Bronchial epithelial cell (primary cell): ENCODE measurements around the gene FASLG. TPM values are rescaled to one million over a fixed set of nuclear protein-coding genes. Genes with fewer than 3 reads are reported as not detected.
"Not testable (repeated sequence)": the region's sequence is repeated elsewhere in the genome, so short reads cannot be mapped to it uniquely, and the experiment has no call there.

Experiments used
- DNase-seq: peaks from one replicate; pipeline ENCODE4 v3.0.0-alpha.2; 2010; ENCODE audit warnings: low read depth
- FAIRE-seq: peaks from 2 replicates; lab custom pipeline; 2011; peaks lifted over from hg19 to GRCh38; lab: Jason Lieb, UNC
- H3K27me3 ChIP-seq: 2 replicates; pipeline ENCODE4 v1.5.1; 2011; ENCODE audit warnings: low read length; ENCODE audit not compliant: control insufficient read depth, insufficient read depth
- H3K36me3 ChIP-seq: 2 replicates; pipeline ENCODE4 v1.5.1; 2011; ENCODE audit warnings: low read length; ENCODE audit not compliant: control insufficient read depth, insufficient read depth
- H3K4me3 ChIP-seq: 2 replicates; pipeline ENCODE4 v1.5.1; 2011; ENCODE audit warnings: mild to moderate bottlenecking, low read depth, low read length, control low read depth
- total RNA-seq: library from RNA; depleted of rRNA; stranded (reverse); fragments of >200 nt; gene quantifications from 2 replicates; pipeline ENCODE4 v1.2.1, GENCODE V29; 2014
- TF ChIP-seq, protein P1 (sequence below): IDR thresholded peaks from 2 replicates; pipeline ENCODE4 v1.5.1; 2011; ENCODE audit warnings: mild to moderate bottlenecking, moderate library complexity, low read length, control low read depth, inconsistent platforms; ENCODE audit not compliant: insufficient read depth, severe bottlenecking

Gene FASLG
- total RNA-seq, 1 donor from 2014 or later, result not detected

DNA sequence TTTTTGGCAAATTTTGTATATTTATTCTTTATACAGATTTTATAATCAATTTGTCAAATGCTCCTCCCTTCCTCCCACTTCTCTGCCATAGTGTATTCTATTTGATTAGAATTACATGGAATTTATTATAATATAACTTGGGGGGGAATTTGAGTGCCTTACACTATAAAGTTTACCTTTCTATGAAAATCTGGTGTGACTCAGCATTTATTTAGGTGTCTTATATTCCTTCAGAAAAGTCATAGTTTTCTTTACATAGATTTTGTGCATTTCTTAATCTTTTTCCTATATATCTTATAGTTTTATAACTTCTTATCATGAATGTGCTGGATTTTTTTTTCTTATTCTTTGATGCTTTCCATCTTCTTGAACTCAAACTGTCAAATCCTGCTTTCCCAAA lies 21.3 kb downstream of the FASLG start:
- Histone ChIP-seq H3K36me3 (no peaks in the 10 kb centered on the region), H3K27me3 (no peaks in the 10 kb centered on the region), H3K4me3 (no peak overlapping the region)
- DNase-seq (no peak), FAIRE-seq (no peak)
- TF ChIP-seq, protein P1, sequence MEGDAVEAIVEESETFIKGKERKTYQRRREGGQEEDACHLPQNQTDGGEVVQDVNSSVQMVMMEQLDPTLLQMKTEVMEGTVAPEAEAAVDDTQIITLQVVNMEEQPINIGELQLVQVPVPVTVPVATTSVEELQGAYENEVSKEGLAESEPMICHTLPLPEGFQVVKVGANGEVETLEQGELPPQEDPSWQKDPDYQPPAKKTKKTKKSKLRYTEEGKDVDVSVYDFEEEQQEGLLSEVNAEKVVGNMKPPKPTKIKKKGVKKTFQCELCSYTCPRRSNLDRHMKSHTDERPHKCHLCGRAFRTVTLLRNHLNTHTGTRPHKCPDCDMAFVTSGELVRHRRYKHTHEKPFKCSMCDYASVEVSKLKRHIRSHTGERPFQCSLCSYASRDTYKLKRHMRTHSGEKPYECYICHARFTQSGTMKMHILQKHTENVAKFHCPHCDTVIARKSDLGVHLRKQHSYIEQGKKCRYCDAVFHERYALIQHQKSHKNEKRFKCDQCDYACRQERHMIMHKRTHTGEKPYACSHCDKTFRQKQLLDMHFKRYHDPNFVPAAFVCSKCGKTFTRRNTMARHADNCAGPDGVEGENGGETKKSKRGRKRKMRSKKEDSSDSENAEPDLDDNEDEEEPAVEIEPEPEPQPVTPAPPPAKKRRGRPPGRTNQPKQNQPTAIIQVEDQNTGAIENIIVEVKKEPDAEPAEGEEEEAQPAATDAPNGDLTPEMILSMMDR, result no peak

DNA sequence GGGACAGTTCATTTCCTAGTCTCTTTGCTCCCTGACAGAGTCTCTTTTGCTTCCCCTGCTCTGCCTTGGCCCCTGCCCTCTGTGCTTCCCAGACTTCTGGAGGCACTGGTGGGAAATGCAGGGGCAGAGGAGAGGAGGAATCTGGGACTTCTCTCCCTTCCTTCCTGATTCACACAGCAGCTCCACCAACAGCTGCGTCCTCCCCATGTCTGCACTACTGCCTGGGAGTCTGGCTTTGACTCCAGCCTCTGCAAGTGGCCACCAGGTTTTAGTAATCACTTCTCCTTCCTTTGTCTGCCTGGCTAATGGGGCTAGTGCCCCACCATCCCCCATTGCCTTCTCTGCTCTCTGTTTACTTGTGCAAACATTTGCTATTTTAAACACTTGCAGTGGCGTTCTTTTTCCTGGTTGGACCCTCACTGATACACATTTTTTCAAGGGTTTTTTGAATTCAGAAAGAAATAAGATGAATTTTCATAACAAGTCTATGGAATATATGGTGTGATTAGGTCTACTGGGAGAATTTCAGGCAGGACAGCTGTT lies 21.9 kb downstream of the FASLG start:
- H3K4me3 ChIP-seq, result no peak overlapping the region
- FAIRE-seq (no peak), DNase-seq (no peak)
- H3K27me3 ChIP-seq, result no peaks in the 10 kb centered on the region
- TF ChIP-seq, protein P1, result no peak
- H3K36me3 ChIP-seq, result no peaks in the 10 kb centered on the region

DNA sequence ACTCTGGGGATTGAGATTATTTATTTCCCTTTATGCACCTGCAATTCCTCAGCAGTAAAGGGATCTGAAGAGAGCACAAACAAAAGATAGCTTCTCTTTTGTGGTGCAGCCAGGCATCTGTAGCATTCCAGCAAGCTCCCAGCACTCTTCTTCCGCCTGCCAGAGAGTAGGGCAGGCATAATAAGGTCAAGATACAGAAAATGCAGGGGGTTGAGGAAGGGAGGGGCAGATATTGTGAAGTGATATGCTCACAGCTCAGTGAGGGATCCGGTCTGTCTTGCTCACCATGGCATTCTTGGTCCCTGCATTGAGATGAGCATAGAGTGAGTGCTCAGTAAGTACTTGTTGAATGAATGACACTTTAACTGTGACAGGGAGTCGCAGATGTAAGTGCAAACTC lies 23.9 kb downstream of the FASLG start:
- FAIRE-seq (no peak), DNase-seq (no peak)
- TF ChIP-seq, protein P1, result no peak
- no peak overlapping the region for H3K4me3 ChIP-seq
- H3K36me3 ChIP-seq, result no peaks in the 10 kb centered on the region
- H3K27me3 ChIP-seq, result no peaks in the 10 kb centered on the region

DNA sequence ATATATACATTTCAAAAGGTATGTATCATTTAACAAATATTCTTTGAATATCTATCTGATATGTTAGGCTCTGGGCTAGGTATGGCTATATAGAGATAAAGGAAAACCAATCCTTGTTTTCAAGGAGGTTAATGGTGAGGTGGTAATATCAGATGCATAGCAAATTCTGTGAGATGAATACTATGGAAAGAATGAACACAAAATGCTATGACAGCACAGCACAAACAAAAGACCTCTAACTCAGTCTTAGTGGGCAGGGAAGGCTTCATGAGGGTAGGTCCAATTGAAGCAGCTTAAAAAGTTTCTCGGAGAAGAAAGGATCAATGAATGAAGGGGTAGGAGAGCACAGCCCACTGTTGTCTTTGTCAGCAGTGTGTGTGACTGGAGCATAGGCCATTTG lies 27.2 kb downstream of the FASLG start:
- TF ChIP-seq, protein P1, result no peak
- Histone ChIP-seq H3K36me3 (no peaks in the 10 kb centered on the region), H3K4me3 (no peak overlapping the region), H3K27me3 (no peaks in the 10 kb centered on the region)
- no peak for FAIRE-seq
- DNase-seq, result no peak

DNA sequence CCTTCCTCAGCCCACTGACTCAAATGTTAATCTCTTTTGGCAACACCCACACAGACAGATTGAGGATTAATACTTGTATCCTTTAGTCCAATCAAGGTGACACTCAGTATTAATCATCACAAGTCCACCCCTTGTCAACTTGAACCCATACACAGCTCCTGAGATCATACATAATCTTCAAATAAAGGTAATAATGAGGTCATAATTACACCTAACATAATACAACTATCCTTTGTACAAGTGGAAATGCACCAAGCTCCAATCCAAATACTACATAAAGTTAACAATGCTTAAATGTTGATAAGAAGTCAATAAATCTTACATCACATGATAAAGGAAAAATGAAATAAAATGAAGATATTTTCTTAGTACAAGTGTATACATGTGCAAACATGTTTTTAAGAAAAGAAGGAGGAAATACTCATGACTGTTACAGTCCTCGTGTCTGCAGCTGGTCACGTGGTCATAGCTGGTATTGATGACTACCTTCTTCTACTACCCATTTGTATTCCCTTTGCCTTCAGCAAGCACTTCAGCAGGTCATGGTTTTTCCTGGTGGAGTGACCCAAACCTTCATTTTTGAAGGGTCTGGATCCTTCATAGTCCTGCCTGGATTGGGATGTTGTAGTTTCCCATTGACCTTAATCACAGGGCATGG lies 29.7 kb downstream of the FASLG start:
- H3K36me3 ChIP-seq, H3K27me3 ChIP-seq, FAIRE-seq, H3K4me3 ChIP-seq: not testable (repeated sequence)
- DNase-seq, result peak; percentile 84

DNA sequence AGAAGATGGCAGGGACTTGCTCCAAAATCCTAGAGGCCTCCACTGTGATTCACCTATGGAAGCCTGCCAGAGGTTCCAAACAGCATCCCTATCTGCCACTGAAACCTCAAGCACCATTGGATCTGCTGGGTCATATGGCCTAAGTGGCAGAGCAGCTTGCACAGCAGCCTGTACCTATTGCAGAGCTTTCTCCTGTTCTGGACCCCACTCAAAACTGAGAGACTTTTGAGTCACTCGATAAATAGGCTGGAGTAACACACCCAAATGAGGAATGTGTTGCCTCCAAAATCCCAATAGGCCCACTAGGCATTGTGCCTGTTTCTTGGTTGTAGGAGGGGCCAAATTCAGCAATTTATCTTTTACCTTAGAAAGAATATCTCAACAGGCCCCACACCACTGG lies 32.0 kb downstream of the FASLG start:
- not testable (repeated sequence) for H3K36me3 ChIP-seq

DNA sequence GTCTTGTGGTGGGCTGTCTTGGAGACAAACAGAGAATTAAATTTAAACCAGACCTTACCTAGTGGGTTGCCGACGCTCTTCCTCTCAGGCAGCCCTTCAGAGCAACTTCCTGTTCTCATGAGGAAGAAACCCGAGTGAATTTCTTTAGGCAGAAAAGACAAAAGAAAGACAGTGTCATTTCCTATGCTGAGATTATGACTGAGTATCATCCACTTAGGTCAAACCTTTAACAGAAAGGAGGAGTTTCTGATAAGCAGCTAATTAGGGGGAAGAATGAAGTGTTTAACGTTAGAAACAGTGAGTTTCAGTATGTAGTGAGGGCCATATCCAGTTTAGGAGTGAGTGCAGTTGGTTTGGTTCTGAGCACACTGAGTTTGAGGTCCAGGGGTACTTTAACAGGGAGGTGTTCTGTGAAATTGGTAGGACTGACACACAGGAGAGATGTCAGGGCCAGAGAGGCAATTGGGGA lies 38.7 kb downstream of the FASLG start:
- FAIRE-seq, result no peak
- DNase-seq, result no peak
- H3K27me3 ChIP-seq, result no peaks in the 10 kb centered on the region
- TF ChIP-seq, protein P1, result no peak
- H3K4me3 ChIP-seq, result no peak overlapping the region
- H3K36me3 ChIP-seq, result no peaks in the 10 kb centered on the region

More for the DNA sequence above, 32.0 kb downstream of the FASLG start:
- not testable (repeated sequence) for FAIRE-seq, H3K4me3 ChIP-seq, H3K27me3 ChIP-seq
- DNase-seq, result peak; percentile 23
